Activated CD4-positive, alpha-beta T cell treated with anti-CD3 and anti-CD28 coated beads, Interleukin-2, Interleukin-4, amounts not matched to agents 100 ng/mL and 50 ng/mL, durations not matched to agents 16 hours and 8 hours (primary cell): ENCODE results near the gene PCDHGA10.
A peak's percentile ranks its signal among the peaks of the same experiment; 100 is the strongest.
"Not testable (repeated sequence)": the region's sequence is repeated elsewhere in the genome, so short reads cannot be mapped to it uniquely, and the experiment has no call there.

ENCODE experiments used
- DNase-seq: peaks from one replicate; pipeline ENCODE4 v3.0.0-alpha.2; 2020; ENCODE audit warnings: low spot score

The PCDHGA10 gene

GRCh38 chr5:141392429-141393198 is 20.2 kb upstream of the PCDHGA10 start, which contains the start of gene PCDHGA8:
Gene PCDHGA8, plus strand, starts transcription at chr5:141392633. Its CDS starts 181 bp downstream, at chr5:141392814.
- DNase-seq = no peak

GRCh38 chr5:141393267-141393666 is 19.5 kb upstream of the PCDHGA10 start:
- no peak for DNase-seq

- not testable (repeated sequence) for DNase-seq
These were observed 18.2 kb upstream of the PCDHGA10 start for GRCh38 chr5:141394401-141395187.

- peak; percentile 46 for DNase-seq
These were observed 14.8 kb upstream of the PCDHGA10 start, which contains the start of gene PCDHGB5 for GRCh38 chr5:141397756-141398551. Gene PCDHGB5, plus strand, starts transcription at chr5:141397947. Its CDS starts 181 bp downstream, at chr5:141398128.

GRCh38 chr5:141398608-141399007 is 14.2 kb upstream of the PCDHGA10 start:
- no peak for DNase-seq

GRCh38 chr5:141399555-141400258 is 13.1 kb upstream of the PCDHGA10 start:
- no peak for DNase-seq

GRCh38 chr5:141402553-141403243 is 10.1 kb upstream of the PCDHGA10 start, which contains the start of gene PCDHGA9:
Gene PCDHGA9, plus strand, starts transcription at chr5:141402778. Its CDS starts 175 bp downstream, at chr5:141402953.
- DNase-seq = no peak

GRCh38 chr5:141403387-141403786 is 9.4 kb upstream of the PCDHGA10 start:
- DNase-seq = no peak

- peak; percentile 42 for DNase-seq
These were observed 4.8 kb upstream of the PCDHGA10 start, which contains the start of gene PCDHGB6 for GRCh38 chr5:141407790-141408505. Gene PCDHGB6, plus strand, starts transcription at chr5:141408021. Its CDS starts 182 bp downstream, at chr5:141408203.

- no peak for DNase-seq
These were observed 3.0 kb upstream of the PCDHGA10 start for GRCh38 chr5:141409598-141410306.

GRCh38 chr5:141411575-141411974 is 1.2 kb upstream of the PCDHGA10 start:
- DNase-seq = no peak

GRCh38 chr5:141413540-141414069 is 818 bp downstream of the PCDHGA10 start:
- DNase-seq = no peak

- not testable (repeated sequence) for DNase-seq
These were observed 1.9 kb downstream of the PCDHGA10 start for GRCh38 chr5:141414548-141415274.

GRCh38 chr5:141415275-141415618 is 2.5 kb downstream of the PCDHGA10 start:
- not testable (repeated sequence) for DNase-seq

- peak; percentile 53 for DNase-seq
These were observed 4.8 kb downstream of the PCDHGA10 start, which contains the start of gene PCDHGB7 for GRCh38 chr5:141417494-141418172. Gene PCDHGB7, plus strand, starts transcription at chr5:141417677. Its CDS starts 183 bp downstream, at chr5:141417860.

GRCh38 chr5:141419074-141419880 is 6.5 kb downstream of the PCDHGA10 start:
- no peak for DNase-seq
